ENCODE results near the gene WRAP53.

Gene WRAP53

GRCh38 chr17:7750321-7750821, 62.1 kb downstream of the WRAP53 start:
- no peak for TF ChIP-seq CTCF (IDR thresholded peaks at IDR 0.05; ENCODE audit: low read depth, low read length)

More at GRCh38 chr17:7750321-7750821, 62.1 kb downstream of the WRAP53 start:
- no peak overlapping the region for H3K4me3 ChIP-seq (ENCODE audit: low read depth, low read length)
